ENCODE data around the gene ZNF736. TPM values are rescaled to one million over a fixed set of nuclear protein-coding genes. Genes with fewer than 3 reads are reported as not detected.
"Not testable (repeated sequence)": the region's sequence is repeated elsewhere in the genome, so short reads cannot be mapped to it uniquely, and the experiment has no call there.

The ZNF736 gene
- total RNA-seq = 22.4 and 23.2 TPM in 2 replicates

DNA sequence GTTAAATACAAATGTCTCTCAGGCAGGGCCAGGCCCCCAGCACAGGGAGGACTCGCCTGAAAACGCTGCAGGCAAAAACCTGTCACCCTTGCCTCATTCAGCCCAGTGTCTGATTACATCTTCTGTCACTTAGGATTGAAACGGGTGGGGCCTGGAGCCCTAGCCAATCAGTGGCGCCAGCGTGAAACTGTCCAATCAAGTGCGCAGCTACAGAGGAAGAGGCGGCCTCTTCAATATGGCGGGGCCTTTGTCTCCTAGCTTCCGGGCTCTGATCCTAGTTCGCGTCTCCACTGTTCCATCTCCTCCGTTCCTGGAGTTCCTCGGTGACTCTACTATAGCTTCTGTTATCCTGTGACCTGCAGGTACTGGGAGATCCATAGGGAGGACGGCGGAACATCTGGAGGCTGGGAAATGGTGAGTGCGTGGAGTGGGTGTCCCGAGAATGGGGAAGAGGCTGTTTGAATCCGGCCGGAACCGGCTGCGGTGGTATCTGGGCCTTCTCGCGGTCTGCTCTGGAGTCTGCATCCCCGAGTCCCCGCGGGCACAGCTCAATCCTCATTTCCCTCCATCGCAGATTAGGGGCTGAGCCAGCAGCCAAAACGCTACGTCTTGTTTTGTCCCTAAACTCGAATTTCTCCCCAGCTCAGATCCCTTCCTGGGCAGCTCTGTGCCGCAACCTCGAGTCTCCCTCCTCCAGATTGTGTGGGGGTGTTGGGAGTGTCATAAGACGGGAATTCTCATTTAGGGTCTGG lies at the start of gene ZNF736:
Gene ZNF736 (plus strand): TSS at position 222 of the 752 bp plus-strand sequence. CDS start 190 bp downstream, at position 412.
- intact Hi-C loops (cut with micrococcal nuclease) = loop anchor here (1.0 to 10.0 kb wide), 9 partner anchors 249 to 1891 kb away; partner anchors contain the start of genes ERV3-1, TPST1, ZNF107 and ZNF138

DNA sequence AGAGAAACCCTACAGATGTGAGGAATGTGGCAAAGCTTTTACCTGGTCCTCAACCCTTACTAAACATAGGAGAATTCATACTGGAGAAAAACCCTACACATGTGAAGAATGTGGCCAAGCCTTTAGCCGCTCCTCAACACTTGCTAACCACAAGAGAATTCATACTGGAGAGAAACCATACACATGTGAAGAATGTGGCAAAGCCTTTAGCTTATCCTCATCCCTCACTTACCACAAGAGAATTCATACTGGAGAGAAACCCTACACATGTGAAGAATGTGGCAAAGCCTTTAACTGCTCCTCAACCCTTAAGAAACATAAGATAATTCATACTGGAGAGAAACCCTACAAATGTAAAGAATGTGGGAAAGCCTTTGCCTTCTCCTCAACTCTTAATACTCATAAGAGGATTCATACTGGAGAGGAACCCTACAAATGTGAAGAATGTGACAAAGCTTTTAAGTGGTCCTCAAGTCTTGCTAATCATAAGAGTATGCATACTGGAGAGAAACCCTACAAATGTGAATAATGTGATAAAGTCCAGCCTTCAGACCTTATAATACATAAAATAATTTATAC lies 47.3 kb upstream of the ZNF736 start:
- intact Hi-C loops (cut with micrococcal nuclease) = no loop called here

GRCh38 chr7:64277630-64278029 lies 36.1 kb upstream of the ZNF736 start:
- intact Hi-C loops (cut with micrococcal nuclease) = no loop called here

DNA sequence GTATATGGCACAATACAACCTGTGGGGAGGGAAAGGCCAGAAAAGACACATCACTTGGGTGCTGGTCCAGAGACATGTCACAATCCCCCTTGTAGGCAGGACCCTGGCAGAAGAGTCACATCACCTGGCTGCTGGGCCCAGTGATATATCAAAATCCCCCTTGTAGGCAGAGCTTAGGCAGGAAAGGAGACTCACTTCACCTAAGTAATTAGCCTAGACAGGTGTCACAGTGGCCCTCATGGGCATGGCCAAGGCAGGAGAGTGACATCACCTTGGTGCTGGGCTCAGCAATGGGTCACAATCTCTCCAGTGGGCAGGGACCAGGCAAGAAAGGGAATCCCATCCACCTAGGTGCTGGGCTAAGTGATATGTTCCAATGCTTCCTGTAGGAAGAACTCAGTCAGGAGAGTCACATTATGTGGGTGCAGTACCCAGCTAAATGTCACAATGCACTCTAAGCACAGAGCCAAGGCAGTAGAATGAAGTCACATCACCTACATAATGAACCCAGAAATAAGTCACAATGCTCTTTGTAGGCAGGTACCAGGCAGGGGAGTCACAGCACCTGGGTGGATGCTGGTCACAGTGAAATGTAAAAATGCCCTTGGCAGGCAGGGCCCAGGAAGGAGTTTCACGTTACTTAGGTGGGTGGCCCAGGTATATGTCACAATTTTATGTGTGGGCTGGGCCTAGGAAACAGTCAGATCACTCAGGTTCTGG lies 18.9 kb upstream of the ZNF736 start:
- intact Hi-C loops (cut with micrococcal nuclease) = loop anchor here (10.0 kb wide), 1 partner anchor 60 kb away; no protein-coding TSS in a partner anchor

GRCh38 chr7:64297418-64297817 lies 16.3 kb upstream of the ZNF736 start:
- intact Hi-C loops (cut with micrococcal nuclease) = loop anchor here (10.0 kb wide), 1 partner anchor 57 kb away; no protein-coding TSS in a partner anchor

DNA sequence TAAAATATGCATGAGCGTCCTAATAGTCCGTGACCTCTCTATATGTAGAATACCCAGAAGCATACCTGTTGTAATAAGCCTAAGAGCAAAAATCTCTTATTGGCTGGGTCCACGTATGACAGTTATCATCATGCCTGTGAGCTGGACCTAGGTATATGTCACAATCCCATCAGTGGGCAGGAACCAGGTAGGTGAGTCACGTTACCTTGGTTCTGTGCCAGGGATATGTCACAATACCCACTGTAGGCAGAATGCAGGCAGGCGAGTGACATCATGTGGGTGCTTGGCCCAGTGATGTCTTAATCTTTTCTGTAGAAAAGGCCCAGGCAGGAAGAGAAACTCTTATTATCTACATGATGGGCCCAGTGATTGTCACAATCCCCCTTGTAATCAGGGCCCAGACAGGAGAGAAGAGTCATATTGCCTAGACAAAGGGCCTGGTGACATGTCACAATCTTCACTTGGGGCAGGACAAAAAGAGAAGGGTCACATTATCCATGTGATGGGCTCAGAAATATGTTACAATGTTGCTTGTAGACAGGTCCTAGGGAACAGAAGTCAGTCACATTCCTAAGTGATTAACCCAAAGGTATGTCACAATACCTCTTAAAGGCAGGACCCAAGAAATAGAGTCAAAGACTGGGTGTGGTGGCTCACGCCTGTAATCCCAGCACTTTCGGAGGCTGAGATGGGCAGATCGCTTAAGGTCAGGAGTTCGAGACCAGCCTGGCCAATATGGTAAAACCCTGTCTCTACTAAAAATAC lies 12.9 kb upstream of the ZNF736 start:
- intact Hi-C loops (cut with micrococcal nuclease) = no loop called here

DNA sequence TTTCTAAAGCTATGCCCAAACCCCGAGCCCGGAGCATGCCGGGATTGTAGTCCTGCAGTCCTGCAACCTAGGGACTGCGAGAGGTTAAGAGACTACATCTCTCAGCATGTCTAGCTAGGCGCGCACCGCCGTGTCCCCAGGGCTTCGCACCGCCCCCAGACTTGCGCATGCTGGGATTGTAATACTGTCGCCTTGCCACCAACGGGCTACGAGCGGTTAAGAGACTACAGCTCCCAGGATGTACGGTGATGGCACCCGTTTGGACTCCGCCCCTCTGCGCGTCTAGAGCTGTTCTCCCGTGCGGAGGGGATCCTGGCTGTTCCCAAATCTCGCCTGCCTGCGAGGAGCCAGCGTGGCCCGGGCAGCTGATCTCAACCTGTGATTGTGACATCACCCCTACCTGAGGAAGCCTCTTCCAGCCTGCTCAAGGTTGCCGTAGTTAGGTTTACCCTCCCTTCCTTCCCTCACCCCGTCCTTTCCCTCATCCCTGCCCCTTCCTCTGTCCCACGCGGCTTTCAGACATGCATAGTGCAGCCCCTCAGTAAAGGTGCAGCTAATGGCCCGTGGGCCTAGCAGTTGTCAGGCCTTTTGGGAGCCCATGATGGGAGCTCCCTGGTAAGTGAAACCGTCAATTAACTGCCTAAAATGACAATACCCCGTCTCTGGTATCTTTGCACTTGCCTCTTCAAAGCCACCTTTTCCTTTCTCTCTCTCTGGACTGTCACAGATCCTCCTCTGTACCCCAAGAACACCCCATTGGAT lies 6.3 kb upstream of the ZNF736 start:
- intact Hi-C loops (cut with micrococcal nuclease) = loop anchor here (1.0 to 5.0 kb wide), 13 partner anchors 8 to 1675 kb away; partner anchors contain the start of genes GUSB, ZNF107, ZNF138 and ZNF273

DNA sequence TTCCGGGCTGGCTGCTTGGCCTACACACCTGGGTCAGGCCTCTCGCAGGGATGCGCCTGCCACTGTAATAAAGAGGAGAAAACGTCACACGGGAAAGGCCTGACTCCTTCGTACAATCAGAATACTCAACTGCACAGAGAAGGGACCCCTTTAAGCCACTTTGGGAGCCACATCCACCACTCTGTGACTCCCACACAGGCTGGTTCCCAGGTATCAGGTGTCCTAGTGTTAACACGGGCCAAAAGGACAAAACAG lies 5.8 kb upstream of the ZNF736 start:
- intact Hi-C loops (cut with micrococcal nuclease) = loop anchor here (5.0 kb wide), 4 partner anchors 579 to 1674 kb away; partner anchors contain the start of gene GUSB

- intact Hi-C loops (cut with micrococcal nuclease) = loop anchor here (5.0 to 10.0 kb wide), 2 partner anchors 772 to 1894 kb away; partner anchors contain the start of gene TPST1
Measured at GRCh38 chr7:64310426-64310825, 3.3 kb upstream of the ZNF736 start.

DNA sequence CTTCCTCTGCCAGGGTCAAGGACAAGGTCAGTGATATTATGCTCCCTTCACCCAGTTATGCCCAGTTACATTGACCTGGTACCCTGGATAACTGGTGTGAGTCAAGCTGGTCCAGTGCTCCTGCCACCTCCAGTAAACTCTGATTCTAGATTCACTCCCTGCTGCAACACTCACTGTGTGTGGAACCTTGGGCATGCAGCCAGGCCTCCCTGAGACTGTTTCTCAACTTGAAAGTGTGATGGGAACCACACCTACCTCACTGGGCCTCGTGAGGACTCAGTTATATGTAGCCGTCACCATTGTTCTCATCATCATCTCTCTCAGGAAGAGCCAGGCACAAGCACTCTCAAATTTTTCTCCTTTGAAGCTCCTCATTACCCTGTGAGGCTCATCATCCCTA lies 935 bp upstream of the ZNF736 start:
- intact Hi-C loops (cut with micrococcal nuclease) = loop anchor here (1.0 to 10.0 kb wide), 9 partner anchors 250 to 1892 kb away; partner anchors contain the start of genes ERV3-1, TPST1, ZNF107 and ZNF138

GRCh38 chr7:64314566-64314965 lies 805 bp downstream of the ZNF736 start:
- intact Hi-C loops (cut with micrococcal nuclease) = loop anchor here (5.0 to 10.0 kb wide), 2 partner anchors 768 to 1890 kb away; partner anchors contain the start of gene TPST1

- intact Hi-C loops (cut with micrococcal nuclease) = loop anchor here (10.0 kb wide), 1 partner anchor 1889 kb away; the partner anchor contains the start of gene TPST1
Measured at GRCh38 chr7:64316031-64316742, 2.4 kb downstream of the ZNF736 start.

GRCh38 chr7:64320547-64321513 lies 7.1 kb downstream of the ZNF736 start:
- intact Hi-C loops (cut with micrococcal nuclease) = no loop called here

- intact Hi-C loops (cut with micrococcal nuclease) = not testable (repeated sequence)
Measured at GRCh38 chr7:64324166-64324565, 10.4 kb downstream of the ZNF736 start.

GRCh38 chr7:64348713-64349210 lies 35.0 kb downstream of the ZNF736 start:
- intact Hi-C loops (cut with micrococcal nuclease) = not testable (repeated sequence)

DNA sequence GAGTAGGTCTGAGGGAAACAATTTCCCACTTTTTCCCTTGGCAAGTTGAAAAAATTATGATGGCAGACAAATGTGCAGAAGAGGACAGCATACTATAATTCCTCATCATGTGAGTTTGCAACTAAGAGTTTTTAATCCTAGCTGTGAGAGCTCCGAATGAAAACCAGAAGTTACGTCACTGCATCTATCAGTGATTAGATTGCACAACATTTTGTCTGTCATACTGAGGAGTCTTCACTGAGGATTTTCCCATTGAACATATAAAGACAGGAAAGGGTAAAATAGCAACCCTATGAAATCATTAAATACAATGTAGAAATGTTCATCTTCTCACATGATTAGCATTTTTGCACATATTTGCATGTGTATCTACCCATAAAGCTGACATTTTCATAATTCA lies 45.8 kb downstream of the ZNF736 start:
- intact Hi-C loops (cut with micrococcal nuclease) = loop anchor here (10.0 kb wide), 1 partner anchor 65 kb away; no protein-coding TSS in a partner anchor

DNA sequence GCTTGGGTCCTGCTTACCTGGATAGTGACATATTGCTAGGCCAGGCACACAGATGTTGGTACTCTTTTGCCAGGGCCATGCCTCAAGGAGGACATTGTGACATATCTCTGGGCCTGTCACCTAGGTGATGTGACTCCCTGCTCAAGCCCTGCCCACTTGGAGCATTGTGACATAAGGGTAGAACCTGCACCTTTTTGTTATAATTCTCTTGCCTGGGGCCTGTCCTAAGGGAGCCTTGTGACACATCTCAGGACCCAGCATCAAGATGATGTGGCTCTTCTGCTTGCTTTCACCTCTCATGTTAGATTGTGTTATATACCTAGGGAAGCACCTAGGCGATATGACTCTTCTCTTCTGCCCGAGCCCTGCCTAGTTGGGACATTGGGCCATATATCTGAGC lies 57.4 kb downstream of the ZNF736 start:
- intact Hi-C loops (cut with micrococcal nuclease) = no loop called here

DNA sequence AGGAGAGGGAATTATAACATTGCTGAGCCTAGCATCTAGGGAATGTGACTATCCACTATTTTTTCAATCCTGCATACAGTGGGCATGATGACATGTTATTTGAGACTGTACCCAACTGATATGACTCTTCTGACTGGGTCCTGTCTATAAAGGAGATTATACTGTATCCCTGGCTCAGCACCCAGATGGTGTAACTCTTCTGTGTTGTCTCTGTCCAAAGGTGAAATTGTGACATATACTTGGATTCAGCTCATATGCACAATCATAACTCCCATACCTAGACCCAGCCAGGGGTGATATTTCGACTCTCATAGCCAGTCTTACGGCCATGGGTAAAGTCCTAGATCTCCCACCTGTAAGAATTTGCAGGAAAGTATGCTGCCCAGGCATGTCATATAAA lies 59.3 kb downstream of the ZNF736 start:
- intact Hi-C loops (cut with micrococcal nuclease) = no loop called here

Measured in T-helper 1 cell treated with Interleukin-12 subunit alpha and Interleukin-12 subunit beta and Interleukin-4 antibody, amounts not matched to agents 30 ng/mL and 1 ng/mL, for 36 hours (primary cell).